ENCODE results near the gene SNTB2. TPM values are rescaled to one million over a fixed set of nuclear protein-coding genes. Genes with fewer than 3 reads are reported as not detected.
"Not testable (repeated sequence)": the region's sequence is repeated elsewhere in the genome, so short reads cannot be mapped to it uniquely, and the experiment has no call there.

Gene SNTB2
- total and polyA plus RNA-seq, 2 of the 4 experiments (the other 2 are of a cell fraction): 23.5 to 47.5 TPM

GRCh38 chr16:69291657-69292056 lies 104.7 kb downstream of the SNTB2 start:
- H3K18ac ChIP-seq (ENCODE audit: low read depth, low read length); H3K9me3 ChIP-seq (ENCODE audit: control insufficient read depth, insufficient read depth, low read length); intact Hi-C loops (cut with micrococcal nuclease); DNase-seq; H3K4ac ChIP-seq (ENCODE audit: low read depth, low read length); H2AK5ac ChIP-seq (ENCODE audit: low read depth, low read length); H2BK120ac ChIP-seq (ENCODE audit: low read depth, low read length); H3K56ac ChIP-seq (ENCODE audit: extremely low read depth, insufficient read depth, low read length); POLR2A ChIA-PET (ENCODE audit: unreplicated experiment); H3K27ac ChIP-seq (ENCODE audit: insufficient read depth, low read length); H3K36me3 ChIP-seq (ENCODE audit: control insufficient read depth, insufficient read depth, low read length); H3K14ac ChIP-seq (replicated peaks; ENCODE audit: low read depth, low read length); H3K9ac ChIP-seq (ENCODE audit: low read depth, low read length); H2AK9ac ChIP-seq (replicated peaks; ENCODE audit: low read depth, low read length, poor library complexity); H3K4me1 ChIP-seq (ENCODE audit: control insufficient read depth, insufficient read depth, low read length); BruUV-seq (replicated peaks); H2AFZ ChIP-seq (replicated peaks; ENCODE audit: low read length, poor library complexity); H4K91ac ChIP-seq (ENCODE audit: insufficient read depth, low read depth, low read length); H2BK20ac ChIP-seq (ENCODE audit: low read depth, low read length); H3K9me1 ChIP-seq (ENCODE audit: insufficient read depth, low read length); in situ Hi-C loops (cut with MboI; ENCODE audit: low sequenced_read_pairs); H3K23ac ChIP-seq (ENCODE audit: low read depth, low read length); H2BK5ac ChIP-seq (ENCODE audit: low read depth, low read length, poor library complexity, severe bottlenecking); H4K8ac ChIP-seq (ENCODE audit: low read depth in 2 of 2, low read length in 2 of 2); H2BK15ac ChIP-seq (ENCODE audit: low read depth, low read length); dilution Hi-C loops (cut with HindIII; ENCODE audit: low sequenced_read_pairs, unreplicated experiment); H3K4me2 ChIP-seq (ENCODE audit: low read depth, low read length); H4K20me1 ChIP-seq (ENCODE audit: insufficient read depth, low read length); H4K5ac ChIP-seq (ENCODE audit: low read depth, low read length); H3K4me3 ChIP-seq (ENCODE audit: insufficient read depth, low read depth, low read length); ATAC-seq (ENCODE audit: low read depth); H3K27me3 ChIP-seq (ENCODE audit: control insufficient read depth, insufficient read depth, low read length): not testable (repeated sequence)
- WGBS, 2 experiments (ENCODE audit: extremely low coverage in 2 of 2, insufficient read length in 1 of 2): 100% methylated on average over 1 of the region's 9 CpGs; no CpG with 5 or more reads in 1 of the 2 experiments
- peaks cover 10 to 54% of the 10 kb centered on the region in 2 experiments for H3K79me1 ChIP-seq (ENCODE audit: low read depth in 1 of 2, low read length in 2 of 2)
- CTCF ChIA-PET: interaction anchor here (0.6 kb wide), 1 partner anchor 82 kb away, joined by 4 read pairs; no protein-coding TSS in a partner anchor

Data from IMR-90 (cell line).